PC-9 (cell line): ENCODE results near the gene BCDIN3D.

Experiments used
- EZH2 ChIP-seq: fragments of 200-600 bp; sonication (generic); IDR thresholded peaks from 2 replicates; pipeline ENCODE4 v1.8.0; 2017; ENCODE audit warnings: antibody characterized with exemption, low read depth
- TF ChIP-seq, protein P1 (sequence below): fragments of 200-600 bp; sonication (generic); conservative IDR thresholded peaks from 2 replicates; pipeline ENCODE4 v1.6.1; 2017; ENCODE audit warnings: mixed run types, antibody characterized with exemption, mild to moderate bottlenecking, moderate library complexity

DNA sequence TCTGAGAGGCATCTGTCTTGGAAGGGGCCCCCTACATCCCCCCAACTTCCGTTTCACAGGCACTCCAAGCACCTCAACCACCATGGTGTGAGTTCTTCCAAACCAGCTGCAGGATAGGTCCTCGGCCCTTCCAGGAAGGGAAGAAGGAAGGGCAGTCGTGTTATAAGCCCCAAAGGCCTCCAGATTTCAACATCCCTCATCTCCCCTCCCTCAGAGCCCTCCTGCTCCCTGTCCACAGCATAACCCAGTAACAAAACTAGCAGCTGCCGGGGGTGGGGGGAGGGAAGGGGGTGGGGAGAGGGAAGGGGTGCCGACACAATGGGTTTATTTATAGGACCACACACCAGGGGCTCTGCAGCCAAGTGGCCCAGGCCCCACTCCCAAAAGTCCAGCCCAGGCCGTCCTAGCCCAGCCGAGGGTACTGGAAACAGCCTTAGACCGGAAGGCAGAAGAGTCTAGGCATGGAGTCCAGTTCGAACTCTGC, 33.0 kb downstream of the BCDIN3D start:
- TF ChIP-seq, protein P1, sequence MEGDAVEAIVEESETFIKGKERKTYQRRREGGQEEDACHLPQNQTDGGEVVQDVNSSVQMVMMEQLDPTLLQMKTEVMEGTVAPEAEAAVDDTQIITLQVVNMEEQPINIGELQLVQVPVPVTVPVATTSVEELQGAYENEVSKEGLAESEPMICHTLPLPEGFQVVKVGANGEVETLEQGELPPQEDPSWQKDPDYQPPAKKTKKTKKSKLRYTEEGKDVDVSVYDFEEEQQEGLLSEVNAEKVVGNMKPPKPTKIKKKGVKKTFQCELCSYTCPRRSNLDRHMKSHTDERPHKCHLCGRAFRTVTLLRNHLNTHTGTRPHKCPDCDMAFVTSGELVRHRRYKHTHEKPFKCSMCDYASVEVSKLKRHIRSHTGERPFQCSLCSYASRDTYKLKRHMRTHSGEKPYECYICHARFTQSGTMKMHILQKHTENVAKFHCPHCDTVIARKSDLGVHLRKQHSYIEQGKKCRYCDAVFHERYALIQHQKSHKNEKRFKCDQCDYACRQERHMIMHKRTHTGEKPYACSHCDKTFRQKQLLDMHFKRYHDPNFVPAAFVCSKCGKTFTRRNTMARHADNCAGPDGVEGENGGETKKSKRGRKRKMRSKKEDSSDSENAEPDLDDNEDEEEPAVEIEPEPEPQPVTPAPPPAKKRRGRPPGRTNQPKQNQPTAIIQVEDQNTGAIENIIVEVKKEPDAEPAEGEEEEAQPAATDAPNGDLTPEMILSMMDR, result no peak
- no peak for TF ChIP-seq EZH2
